HG03280 (cell line): ENCODE data around the gene IFT80.

Experiments
- ATAC-seq: cut with Tn5 transposase; IDR thresholded peaks from one replicate; pipeline ENCODE4 v1.9.1; 2021; ENCODE audit warnings: mild to moderate bottlenecking, moderate library complexity; ENCODE audit not compliant: unreplicated experiment

IFT80 gene

DNA sequence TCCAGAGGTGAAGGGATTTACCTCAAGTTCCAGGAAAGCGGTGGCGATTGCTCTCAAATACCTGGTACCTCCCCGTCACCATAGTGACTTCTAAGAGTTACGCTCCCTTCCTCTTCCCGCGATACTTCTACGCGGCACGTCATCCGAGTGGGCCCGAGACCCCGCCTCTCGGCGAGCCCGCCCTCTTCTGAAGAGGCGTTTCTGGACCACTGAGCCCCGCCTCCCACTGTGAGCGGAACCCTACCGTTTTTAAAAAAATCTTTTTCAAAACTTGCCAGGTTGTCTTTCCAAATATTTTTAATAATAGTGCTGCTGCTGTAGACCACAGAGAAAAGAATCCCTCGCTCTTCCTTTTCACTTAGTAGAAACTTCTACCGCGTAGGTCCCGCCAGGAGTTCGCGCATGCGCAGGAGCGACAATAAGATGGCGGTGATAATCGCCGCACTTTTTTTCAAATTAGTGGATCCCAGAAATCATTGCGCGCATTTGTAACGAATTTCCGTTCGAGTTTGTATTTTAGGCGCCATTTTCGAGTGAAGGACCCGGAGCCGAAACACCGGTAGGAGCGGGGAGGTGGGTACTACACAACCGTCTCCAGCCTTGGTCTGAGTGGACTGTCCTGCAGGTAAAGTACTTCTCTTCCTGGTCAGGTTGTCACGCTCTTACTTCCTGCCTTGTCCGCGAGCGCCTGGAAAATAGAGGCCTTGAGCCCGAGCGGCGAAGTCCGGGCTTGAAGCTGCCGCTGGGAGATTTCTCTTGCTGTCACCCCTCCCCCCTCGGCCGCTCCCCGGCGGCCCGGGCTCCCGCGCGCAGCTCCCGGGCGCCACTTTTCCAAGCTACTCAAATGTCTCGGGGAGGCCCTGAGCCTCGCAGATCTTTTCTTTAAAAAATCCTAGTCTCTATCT, at the start of gene IFT80, which contains the start of gene SMC4:
TSS of gene IFT80 (minus strand) at position 101 of the 905 bp plus-strand sequence. CDS start 14,625 bp downstream, outside the sequence.
TSS of gene SMC4 (plus strand) at position 526 of the 905 bp plus-strand sequence. CDS start 1,177 bp downstream, outside the sequence.
- ATAC-seq = peak; percentile 94

DNA sequence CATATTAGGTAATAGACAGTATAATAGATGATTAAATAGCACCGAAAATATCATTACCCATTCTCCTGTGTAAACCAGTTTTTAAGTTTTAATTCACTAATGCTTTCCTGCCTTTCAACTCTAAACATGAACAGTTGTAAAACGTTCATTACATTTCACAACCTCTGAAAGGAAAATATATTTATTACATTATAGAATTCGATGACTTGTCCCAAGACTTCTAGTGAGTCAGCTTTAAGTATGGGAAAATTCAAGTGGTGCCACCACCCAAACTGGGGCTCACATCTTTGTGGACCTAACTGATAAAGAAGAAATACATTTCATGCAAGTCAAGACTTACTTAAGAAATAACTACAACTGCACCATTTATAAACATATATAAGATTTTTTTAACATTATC, 48.5 kb upstream of the IFT80 start:
- no peak for ATAC-seq

DNA sequence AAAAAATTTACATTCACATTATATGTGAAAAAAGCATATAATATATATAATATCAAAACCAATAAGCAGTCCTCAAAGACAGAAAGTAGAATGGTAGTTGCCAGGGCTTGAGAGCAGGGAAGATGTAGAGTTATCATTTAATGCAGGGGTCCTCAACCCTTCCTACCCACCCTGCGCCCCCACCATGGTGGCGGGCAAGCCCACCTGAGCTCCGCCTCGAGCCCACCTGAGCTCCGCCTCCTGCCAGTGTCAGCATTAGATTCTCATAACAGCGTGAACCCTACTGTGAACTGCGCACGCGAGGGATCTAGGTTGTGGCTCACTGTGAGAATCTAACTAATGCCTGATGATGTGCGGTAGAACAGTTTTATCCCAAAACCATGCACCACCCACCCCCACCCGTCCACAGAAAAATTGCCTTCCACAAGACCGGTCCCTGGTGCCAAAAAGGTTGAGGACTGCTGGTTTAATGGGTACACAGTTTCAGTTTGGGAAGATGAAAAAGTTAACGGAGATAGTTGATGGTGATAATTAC, 47.6 kb upstream of the IFT80 start:
- ATAC-seq = no peak

DNA sequence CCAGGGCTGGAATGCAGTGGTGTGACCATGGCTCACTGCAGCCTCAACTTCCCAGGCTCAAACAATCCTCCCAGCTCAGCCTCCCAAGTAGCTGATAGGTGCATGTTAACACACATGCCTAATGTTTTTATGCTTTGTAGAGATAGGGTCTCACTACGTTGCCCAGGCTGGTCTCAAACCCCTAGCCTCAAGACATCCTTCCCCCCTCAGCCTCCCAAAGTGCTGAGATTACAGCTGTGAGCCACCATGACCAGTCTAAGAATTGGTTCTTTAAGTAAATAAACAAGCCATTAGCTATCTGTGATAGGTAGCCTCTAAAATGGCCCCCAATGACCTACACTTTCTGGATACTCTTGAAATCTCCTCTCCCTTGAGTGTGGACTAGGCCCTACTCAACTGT, 46.8 kb upstream of the IFT80 start:
- no peak for ATAC-seq

DNA sequence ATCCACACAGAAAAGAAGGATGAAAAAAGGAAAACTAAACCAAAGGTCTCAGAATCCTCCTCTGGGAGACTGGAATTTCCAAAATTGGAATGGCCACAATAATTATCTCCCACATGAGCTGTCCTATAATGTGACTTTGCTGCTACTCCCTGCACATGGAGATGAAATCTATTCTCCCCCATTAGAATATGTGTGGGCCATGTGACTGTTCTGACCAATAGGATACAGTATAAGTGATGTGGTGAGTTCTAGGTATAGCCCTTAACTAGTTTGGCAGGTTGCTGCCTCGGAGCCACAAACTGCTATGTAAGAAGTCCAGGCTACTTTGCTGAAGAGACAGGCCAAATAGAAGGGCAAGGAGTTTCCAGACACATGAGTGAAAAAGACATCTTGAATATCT, 45.4 kb upstream of the IFT80 start:
- ATAC-seq = no peak

DNA sequence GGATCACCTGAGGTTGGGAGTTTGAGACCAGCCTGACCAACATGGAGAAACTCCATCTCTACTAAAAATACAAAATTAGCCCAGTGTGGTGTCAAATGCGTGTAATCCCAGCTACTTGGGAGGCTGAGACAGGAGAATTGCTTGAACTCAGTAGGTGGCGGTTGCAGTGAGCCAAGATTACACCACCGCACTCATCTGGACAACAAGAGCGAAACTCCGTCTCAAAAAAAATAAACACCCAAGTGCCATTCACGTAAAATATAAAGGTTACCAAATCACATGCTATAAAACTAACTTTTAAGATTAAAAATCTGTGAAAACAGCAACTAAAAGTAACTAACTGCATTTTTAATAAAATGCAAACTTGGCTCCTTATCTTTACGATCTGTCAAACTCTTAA, 41.7 kb upstream of the IFT80 start:
- ATAC-seq = no peak

DNA sequence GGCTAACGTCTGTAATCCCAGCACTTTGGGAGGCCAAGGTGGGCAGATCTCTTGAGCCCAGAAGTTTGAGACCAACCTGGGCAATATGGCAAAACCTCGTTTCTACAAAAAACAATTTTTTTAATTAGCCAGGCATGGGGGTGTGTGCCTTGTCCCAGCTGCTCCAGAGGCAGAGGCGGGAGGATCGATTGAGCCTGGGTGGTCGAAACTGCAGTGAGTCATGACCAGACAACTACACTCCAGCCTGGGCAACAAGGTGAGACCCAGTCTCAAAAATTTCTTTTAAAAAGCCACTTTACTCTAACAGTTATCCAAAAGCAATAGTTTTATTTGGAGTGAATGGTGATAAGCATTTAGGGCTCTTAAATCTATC, 38.0 kb upstream of the IFT80 start:
- ATAC-seq = no peak

DNA sequence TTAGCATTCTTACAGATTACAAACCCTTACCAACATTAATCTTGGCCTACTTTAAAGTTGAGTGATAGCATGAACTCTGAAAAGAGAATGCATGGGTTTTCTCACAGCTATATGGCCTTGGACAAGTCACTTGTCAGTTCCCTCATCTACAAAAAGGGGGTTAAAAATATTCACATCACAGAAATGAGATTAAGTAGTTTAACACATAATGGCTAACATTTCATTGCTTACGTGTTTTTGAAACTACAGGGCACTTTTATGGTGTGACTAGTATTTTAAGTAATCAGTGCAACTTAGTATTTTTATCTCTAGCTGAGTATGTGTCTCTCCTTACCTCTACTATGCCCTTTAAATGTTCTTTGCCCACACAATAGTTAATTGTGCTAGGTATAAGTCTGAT, 36.7 kb upstream of the IFT80 start:
- ATAC-seq = no peak

DNA sequence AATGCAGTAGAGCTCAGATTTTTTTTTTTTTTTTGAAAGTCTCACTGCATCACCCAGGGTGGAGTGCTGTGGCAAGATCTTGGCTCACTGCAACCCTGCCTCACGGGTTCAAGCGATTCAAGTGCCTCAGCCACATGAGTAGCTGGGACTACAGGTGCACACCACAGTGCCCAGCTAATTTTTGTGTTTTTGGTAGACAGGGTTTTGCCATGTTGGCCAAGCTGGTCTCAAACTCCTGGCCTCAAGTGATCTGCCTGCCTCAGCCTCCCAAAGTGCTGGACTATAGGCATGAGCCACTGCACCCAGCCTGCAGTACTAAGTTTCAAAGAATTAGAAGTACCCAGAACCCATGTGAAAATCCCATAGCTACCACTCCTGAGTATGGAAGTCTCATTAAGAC, 36.1 kb upstream of the IFT80 start:
- no peak for ATAC-seq

DNA sequence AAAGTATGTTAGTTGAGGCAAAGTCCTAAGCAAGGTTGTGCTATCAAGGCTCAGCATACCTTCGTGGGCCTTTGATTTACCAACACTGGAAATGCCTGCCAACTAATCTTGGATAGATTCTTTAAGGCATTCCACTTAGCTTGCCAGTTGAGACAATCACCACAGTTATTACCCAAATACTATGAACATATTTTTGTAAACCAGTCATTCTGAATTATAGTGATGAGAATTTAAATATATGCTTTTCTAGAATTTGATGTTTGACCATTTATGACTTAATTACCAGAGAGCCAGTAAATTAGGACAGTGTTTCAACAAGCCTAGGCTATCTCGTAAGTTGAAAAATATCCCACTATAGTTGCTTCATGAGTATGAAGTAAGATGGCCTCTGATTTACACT, 35.0 kb upstream of the IFT80 start:
- ATAC-seq = no peak

DNA sequence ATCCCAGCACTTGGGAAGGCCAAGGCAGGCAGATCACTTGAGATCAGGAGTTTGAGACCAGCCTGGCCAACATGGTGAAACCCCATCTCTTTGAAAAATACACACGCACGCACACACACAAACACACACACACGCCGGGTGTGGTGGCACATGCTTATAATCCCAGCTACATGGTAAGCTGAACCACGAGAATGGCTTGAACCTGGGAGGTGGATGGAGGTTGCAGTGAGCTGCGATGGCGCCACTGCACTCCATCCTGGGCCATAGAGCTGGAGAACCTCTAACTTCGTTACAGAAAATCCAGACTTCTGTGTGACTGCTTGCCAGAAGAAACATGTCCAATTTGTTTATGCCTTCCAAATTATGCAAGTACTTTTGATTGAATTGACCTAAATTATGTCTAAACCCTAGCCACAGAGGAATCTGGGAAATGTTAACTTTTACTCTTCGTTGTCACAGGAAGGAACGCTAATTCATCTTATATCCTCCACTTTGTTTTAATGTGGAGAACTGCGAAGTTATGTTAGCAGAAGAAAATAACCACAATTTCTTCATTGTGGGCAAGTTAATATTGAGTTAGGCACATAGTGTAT, 28.9 kb upstream of the IFT80 start:
- no peak for ATAC-seq

DNA sequence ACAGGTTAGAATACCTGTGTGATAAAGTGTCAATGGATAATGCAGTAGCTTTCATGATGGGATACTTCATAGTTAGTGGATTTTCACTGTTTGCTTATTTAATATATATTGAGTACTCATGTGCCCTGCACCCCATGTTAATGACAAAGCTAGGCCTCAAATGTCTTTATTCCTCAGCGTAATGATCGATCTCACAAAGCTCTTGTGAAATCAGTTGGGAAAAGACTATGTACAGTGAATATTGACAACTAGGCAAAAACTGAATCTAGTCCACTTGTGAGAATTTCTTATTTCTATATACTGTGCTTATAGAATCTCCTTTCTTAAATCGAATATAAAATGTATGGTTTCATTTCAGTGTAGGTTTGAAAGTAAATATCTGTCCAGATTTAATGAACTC, 18.3 kb upstream of the IFT80 start:
- ATAC-seq = no peak

DNA sequence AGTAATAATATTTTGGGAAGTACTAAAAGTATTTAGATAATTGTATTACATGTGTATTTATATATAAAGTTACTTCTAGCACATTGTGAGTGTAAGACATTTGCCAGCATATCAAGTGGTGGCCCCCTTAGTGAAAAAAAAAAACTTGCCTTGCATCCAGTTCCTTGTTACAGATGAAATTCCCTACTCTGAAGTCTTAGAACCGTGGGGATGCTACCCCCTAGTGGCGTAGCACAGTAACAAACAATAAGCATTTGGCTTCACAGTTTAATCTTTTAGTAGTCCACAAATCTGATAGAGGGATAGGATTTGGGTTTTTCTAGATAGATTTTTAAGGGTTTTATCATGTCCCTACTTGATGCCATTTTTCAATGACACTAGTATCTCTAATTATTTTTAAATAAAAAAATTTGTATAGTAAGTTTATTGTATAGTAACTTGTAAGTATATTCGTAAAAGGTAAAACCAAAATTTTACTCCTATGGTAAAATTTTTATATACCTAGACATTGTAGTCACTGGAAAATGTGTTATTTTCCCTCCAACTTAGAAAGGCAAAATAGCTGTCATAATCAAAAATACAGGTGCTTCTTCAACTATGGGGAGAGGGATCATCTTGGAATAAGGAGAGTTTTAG, 14.7 kb upstream of the IFT80 start:
- ATAC-seq = peak; percentile 81

DNA sequence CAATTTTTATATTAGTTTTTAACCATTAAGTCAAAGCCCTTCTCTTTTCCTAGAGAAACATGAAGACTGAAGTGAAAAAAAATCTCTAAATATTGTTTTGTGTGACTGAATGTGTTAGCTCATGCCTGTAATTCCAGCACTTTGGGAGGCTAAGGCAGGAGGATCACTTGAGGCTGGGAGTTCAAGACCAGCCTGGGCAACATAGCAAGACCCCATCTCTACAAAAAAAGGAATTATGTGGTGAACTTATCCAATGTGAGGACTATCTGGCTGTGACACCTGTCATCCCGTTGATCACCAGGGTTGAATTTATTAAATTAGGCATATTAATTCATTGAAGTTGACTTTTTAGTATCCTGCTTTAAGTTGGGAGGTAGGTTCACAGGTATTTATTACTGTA, 13.5 kb upstream of the IFT80 start:
- no peak for ATAC-seq

DNA sequence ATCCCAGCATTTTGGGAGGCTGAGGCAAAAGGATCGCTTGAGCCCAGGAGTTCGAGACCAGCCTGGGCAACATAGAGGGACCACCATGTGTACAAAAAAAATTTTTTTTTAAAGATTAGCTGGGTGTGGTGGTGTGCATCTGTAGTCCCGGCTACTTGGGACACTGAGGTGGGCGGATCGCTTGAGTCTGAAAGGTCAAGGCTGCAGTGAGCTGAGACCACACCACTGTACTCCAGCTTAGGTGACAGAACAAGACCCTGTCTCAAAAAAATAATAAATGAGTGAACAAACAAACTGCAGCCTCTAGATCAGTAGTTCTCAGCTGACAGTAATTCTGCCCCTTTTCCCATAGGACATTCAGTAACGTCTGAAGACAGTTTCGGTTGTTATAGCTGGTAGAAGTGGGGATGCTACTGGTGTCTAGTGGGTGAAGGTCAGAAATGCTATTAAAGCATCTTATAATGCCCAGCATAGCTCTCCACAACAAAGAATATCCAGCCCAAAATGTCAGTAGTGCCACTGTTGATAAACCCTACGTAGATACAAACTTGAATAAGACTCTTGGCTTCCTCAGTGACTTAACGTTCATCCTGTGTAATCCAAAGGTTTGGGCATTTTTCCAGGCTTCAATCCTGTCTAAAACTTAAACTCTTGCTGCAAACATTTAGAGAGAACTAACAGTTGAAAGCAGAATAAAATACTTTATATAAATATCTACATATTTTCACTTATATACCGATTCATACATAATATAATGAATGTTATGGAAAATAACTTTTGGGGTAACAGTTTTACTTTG, 11.0 kb upstream of the IFT80 start:
- no peak for ATAC-seq

DNA sequence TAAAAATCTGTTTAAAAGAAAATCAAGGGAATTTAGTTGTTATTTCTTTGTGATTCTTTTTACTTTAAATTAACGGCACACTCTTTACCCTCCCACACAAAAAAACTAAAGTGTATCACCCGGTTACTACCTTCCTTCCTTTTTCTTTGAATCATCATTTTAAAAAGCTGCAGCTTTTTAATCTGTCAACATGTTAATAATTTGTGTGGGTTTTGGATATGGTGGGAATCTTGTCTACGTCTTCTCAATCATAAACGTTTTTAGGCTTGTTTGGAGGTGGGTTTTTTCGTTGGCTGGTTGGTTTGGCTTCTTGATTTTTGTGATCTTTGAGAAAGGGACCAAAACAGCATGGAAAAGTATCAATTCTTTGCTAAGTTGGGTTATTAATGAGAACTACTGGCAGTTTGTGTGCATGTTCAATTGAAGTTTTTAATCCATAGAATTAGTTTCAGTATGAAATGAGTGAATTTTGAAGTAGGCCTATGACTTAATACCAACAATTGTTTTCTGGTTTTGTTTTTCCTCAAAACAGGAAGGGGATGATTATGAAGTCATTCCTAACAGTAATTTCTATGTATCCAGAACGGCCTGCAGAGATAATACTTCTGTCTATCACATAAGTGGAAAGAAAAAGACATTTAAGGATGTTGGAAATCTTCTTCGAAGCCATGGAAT, 4.9 kb upstream of the IFT80 start:
- ATAC-seq = no peak

DNA sequence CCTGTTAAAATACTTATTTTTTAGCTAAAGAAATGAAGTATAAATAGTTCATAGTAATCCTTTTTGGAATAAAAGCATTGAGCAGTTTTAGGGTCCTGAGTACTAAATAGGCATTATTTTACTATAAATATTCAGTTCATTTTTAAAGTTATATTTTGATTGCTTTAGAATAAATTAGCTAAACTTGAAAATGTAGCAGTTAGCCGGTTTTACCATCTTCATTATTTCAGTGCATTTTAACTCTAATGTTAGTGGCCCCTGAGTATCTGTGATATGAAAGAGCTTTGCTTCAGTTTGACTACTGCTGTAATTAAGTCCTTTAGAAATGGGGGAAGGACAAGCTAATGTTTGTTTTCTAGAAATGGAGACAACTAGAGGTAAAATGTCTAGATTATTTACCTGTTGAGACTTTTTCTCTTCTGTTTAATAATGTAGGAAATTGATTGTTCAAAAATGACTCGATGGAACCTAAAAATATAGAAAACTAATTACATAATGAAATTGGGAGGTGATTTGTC, 4.1 kb upstream of the IFT80 start:
- ATAC-seq = no peak

DNA sequence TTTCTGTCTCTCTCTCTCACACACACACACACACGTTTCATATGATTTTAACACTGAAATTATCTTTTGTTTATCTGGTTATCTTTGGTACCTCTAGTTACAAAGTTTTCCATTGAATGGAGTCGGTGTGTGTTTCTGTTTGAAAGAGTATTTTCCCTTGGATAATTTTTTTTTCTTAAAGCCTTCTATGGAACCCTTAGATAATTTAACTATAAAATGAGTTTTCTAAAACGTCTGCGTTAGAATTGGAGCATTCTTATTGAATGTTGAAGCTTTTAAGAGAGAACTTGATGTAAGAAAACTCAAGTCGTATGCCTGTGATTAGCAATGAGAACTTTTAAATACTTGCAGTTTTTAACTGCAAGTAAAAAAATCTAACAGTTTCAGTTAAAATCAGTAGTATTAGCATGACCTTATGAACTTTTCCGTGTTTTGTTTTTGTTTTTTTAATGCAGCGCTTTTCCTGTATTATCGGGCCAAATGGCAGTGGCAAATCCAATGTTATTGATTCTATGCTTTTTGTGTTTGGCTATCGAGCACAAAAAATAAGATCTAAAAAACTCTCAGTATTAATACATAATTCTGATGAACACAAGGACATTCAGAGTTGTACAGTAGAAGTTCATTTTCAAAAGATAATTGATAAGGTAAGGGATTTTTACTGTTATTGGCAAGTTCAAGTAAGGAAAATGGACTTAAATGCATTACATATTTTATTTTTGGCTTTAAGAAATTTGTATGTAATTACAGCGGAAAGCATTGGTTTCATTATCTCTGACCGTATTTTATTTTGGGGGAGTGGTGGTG, 3.4 kb upstream of the IFT80 start:
- no peak for ATAC-seq
